Nephron progenitor cell (in vitro differentiated cells): ENCODE results near the gene TTLL11.

ENCODE experiments used
- DNase-seq: peaks from one replicate; pipeline ENCODE4 v3.0.0; 2021
- H3K27ac Mint-ChIP-seq: 2 replicates; pipeline ENCODE4 v1.8.0; 2021; ENCODE audit warnings: mild to moderate bottlenecking, moderate library complexity, mixed read lengths
- H3K27me3 Mint-ChIP-seq: 2 replicates; pipeline ENCODE4 v1.8.0; 2021; ENCODE audit warnings: mild to moderate bottlenecking, low read depth, mixed read lengths; ENCODE audit not compliant: poor library complexity
- H3K36me3 Mint-ChIP-seq: 2 replicates; pipeline ENCODE4 v1.8.0; 2021; ENCODE audit warnings: low read depth, mixed read lengths
- H3K4me1 Mint-ChIP-seq: 2 replicates; pipeline ENCODE4 v1.8.0; 2021; ENCODE audit warnings: mixed read lengths
- H3K4me3 Mint-ChIP-seq: 2 replicates; pipeline ENCODE4 v1.8.0; 2021; ENCODE audit warnings: mild to moderate bottlenecking, moderate library complexity, mixed read lengths
- H3K9me3 Mint-ChIP-seq: 2 replicates; pipeline ENCODE4 v1.8.0; 2021; ENCODE audit warnings: mild to moderate bottlenecking, moderate library complexity, mixed read lengths
- CTCF ChIP-seq: fragments of 200-600 bp; sonication (generic); IDR thresholded peaks from 2 replicates; pipeline ENCODE4 v1.5.0; 2021; ENCODE audit warnings: antibody characterized with exemption

Gene TTLL11

GRCh38 chr9:121930956-121931355, 162.2 kb downstream of the TTLL11 start:
- Mint-ChIP-seq H3K36me3 (no peaks in the 10 kb centered on the region), H3K9me3 (no peaks in the 10 kb centered on the region), H3K4me3 (no peak overlapping the region), H3K27ac (no peak overlapping the region), H3K4me1 (peaks cover 11% of the 10 kb centered on the region), H3K27me3 (peaks cover 9% of the 10 kb centered on the region)
- TF ChIP-seq CTCF = no peak
- no peak for DNase-seq

- Mint-ChIP-seq H3K9me3 (no peaks in the 10 kb centered on the region), H3K4me3 (no peak overlapping the region), H3K4me1 (peaks cover 16% of the 10 kb centered on the region), H3K27ac (no peak overlapping the region), H3K27me3 (peaks cover 9% of the 10 kb centered on the region), H3K36me3 (no peaks in the 10 kb centered on the region)
- DNase-seq = peak; percentile 56
- peak; percentile 64 for TF ChIP-seq CTCF
Measured at GRCh38 chr9:121929893-121930875, 162.9 kb downstream of the TTLL11 start.

- Mint-ChIP-seq H3K9me3 (no peaks in the 10 kb centered on the region), H3K27ac (no peak overlapping the region), H3K4me1 (peaks cover 21% of the 10 kb centered on the region), H3K27me3 (peaks cover 12% of the 10 kb centered on the region), H3K4me3 (no peak overlapping the region), H3K36me3 (no peaks in the 10 kb centered on the region)
- no peak for TF ChIP-seq CTCF
- no peak for DNase-seq
Measured at GRCh38 chr9:121927636-121928035, 165.5 kb downstream of the TTLL11 start.

- H3K27me3 Mint-ChIP-seq = peaks cover 12% of the 10 kb centered on the region
- no peaks in the 10 kb centered on the region for H3K9me3 Mint-ChIP-seq
Measured at GRCh38 chr9:121927081-121927480, 166.0 kb downstream of the TTLL11 start.

GRCh38 chr9:121926351-121926801, 166.7 kb downstream of the TTLL11 start:
- Mint-ChIP-seq H3K9me3 (no peaks in the 10 kb centered on the region), H3K4me3 (no peak overlapping the region), H3K27me3 (peaks cover 6% of the 10 kb centered on the region), H3K4me1 (peaks cover 33% of the 10 kb centered on the region), H3K36me3 (no peaks in the 10 kb centered on the region), H3K27ac (peak overlapping the region; percentile 79)
- TF ChIP-seq CTCF = no peak
- no peak for DNase-seq

More at GRCh38 chr9:121927081-121927480, 166.0 kb downstream of the TTLL11 start:
- TF ChIP-seq CTCF = no peak
- no peak for DNase-seq
- Mint-ChIP-seq H3K36me3 (no peaks in the 10 kb centered on the region), H3K27ac (no peak overlapping the region), H3K4me3 (no peak overlapping the region), H3K4me1 (peaks cover 27% of the 10 kb centered on the region)
